Activated CD4-positive, alpha-beta T cell treated with anti-CD3 and anti-CD28 coated beads for 36 hours (primary cell): ENCODE measurements around the gene MPV17L2. TPM values are rescaled to one million over a fixed set of nuclear protein-coding genes. Genes with fewer than 3 reads are reported as not detected.

ENCODE experiments used
- ATAC-seq: fragments of 200-7000 bp; cut with Tn5 transposase; one replicate; pipeline ENCODE4 v1.10.0; 2021; ENCODE audit warnings: mild to moderate bottlenecking, moderate library complexity
- CTCF ChIA-PET: fragments of 350-600 bp; sonication (Branson Sonifier 250); formaldehyde crosslinking; loops from one replicate; lab custom pipeline; 2021; ENCODE audit warnings: antibody characterized with exemption; lab: Charles Lee
- POLR2A ChIA-PET: fragments of 350-600 bp; sonication (Branson Sonifier 250); formaldehyde crosslinking; loops from one replicate; lab custom pipeline; 2021; ENCODE audit warnings: antibody characterized with exemption, inconsistent platforms; lab: Charles Lee
- DNase-seq: peaks from one replicate; pipeline ENCODE4 v3.0.0-alpha.2; 2020
- H3K27ac Mint-ChIP-seq: one replicate; pipeline ENCODE4 v1.8.0; 2021; ENCODE audit warnings: mixed read lengths
- H3K27me3 Mint-ChIP-seq: one replicate; pipeline ENCODE4 v1.8.0; 2021; ENCODE audit warnings: mixed read lengths
- H3K36me3 Mint-ChIP-seq: one replicate; pipeline ENCODE4 v1.8.0; 2021; ENCODE audit warnings: low read depth, mixed read lengths
- H3K4me1 Mint-ChIP-seq: one replicate; pipeline ENCODE4 v1.8.0; 2021; ENCODE audit warnings: mixed read lengths
- H3K4me3 Mint-ChIP-seq: one replicate; pipeline ENCODE4 v1.8.0; 2021; ENCODE audit warnings: mild to moderate bottlenecking, moderate library complexity, mixed read lengths
- H3K9me3 Mint-ChIP-seq: one replicate; pipeline ENCODE4 v1.8.0; 2021; ENCODE audit warnings: low read depth, mixed read lengths
- intact Hi-C, 2 experiments: fragments of 100-400 bp; cut with DNase I in 1 of 2; cut with micrococcal nuclease in 1 of 2; formaldehyde crosslinking; loops; one replicate each; pipeline versions ENCODE4 v1.14.2 to v1.15.1; 2022 to 2024; cut with DNase I, micrococcal nuclease
- total RNA-seq, 2 experiments: library from RNA; stranded (reverse); gene quantifications; one replicate each; pipeline ENCODE4 v1.2.3, GENCODE V29; 2021

The MPV17L2 gene
- total RNA-seq, 2 experiments from 2014 or later: 5.7 to 6.2 TPM

DNA sequence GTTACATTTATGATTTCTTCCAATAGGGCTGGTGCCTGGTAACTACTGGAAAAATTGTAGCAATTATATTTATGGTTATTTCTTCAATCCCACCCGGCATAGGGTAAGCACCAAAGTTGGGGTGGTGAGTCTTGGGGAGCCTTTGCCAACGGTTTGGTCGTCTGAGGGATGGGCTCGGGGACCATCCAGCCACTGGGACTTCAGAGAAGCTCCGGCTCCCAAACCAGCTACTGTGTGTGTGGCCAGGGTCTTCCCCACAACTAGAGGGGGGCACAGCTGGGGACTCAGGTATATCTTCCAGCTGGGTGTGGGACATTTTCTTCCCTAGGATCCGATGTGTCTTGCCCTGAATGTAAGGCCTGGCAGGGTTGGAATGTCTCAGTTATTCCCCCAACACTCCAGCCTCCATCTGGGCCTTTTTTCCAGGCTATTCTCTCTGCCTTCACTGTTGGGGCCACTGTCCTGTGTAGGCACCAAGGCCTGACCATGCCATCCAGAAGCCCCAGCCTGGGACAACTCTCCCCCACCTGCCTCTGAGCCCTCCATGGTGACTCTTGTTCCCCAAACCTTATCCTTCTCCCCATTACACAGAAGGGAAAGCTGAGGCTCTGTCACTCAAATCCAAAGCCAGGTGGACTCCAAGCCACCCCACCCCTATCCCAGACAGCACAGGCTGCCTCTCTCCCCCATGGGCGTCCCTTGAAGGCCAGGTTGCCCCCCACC is 20.5 kb upstream of the MPV17L2 start:
- peaks cover 16% of the 10 kb centered on the region for H3K36me3 Mint-ChIP-seq
- DNase-seq (no peak), ATAC-seq (no peak)
- peaks cover 15% of the 10 kb centered on the region for H3K4me1 Mint-ChIP-seq
- H3K4me3 Mint-ChIP-seq: no peak overlapping the region
- no peak overlapping the region for H3K27ac Mint-ChIP-seq
- intact Hi-C loops: loop anchor here in 1 of 2 experiments (1.0 to 5.0 kb wide), 4 partner anchors 19 to 225 kb away; partner anchors contain the start of genes PIK3R2 and RAB3A
- no peaks in the 10 kb centered on the region for H3K27me3 Mint-ChIP-seq
- CTCF ChIA-PET: interaction anchor here (1.1 to 1.4 kb wide), 2 partner anchors 9 to 11 kb away, joined by 3 to 4 read pairs; no protein-coding TSS in a partner anchor
- H3K9me3 Mint-ChIP-seq: no peaks in the 10 kb centered on the region
- POLR2A ChIA-PET: no interaction called here

DNA sequence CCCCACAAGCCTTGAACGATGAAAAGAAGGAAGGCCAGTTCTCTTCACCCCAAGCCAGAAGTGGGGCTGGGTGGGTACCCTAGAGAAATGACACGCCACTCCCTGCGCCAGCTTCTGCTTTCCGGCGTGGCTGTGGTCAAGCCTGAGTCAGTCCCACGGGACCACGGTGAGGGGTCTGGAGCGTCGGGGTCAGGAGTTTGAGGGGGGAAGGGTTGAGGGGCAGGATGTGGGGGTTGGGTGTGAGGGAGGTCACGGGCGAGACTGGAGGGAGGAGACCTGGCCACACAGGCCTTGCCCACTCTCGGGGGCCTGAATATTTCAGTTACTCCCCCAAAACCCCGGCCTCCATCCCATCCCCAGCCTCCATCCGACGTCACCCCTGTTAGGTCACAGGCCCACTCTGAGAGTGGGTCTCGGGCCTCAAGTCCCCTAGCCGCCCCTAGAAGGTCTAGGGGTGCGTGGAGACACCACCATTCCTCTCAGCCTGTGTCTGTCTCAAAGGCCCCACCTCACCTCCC is 19.9 kb upstream of the MPV17L2 start:
- Mint-ChIP-seq H3K27ac (peak overlapping the region; percentile 63), H3K27me3 (no peaks in the 10 kb centered on the region), H3K9me3 (no peaks in the 10 kb centered on the region), H3K4me3 (peak overlapping the region; percentile 80), H3K4me1 (peaks cover 15% of the 10 kb centered on the region), H3K36me3 (peaks cover 11% of the 10 kb centered on the region)
- no peak for ATAC-seq
- ChIA-PET CTCF (interaction anchor here (1.1 kb wide), 1 partner anchor 8 kb away, joined by 3 read pairs; no protein-coding TSS in a partner anchor), POLR2A (no interaction called here)
- no peak for DNase-seq
- intact Hi-C loops: loop anchor here in 1 of 2 experiments (1.0 to 5.0 kb wide), 4 partner anchors 19 to 226 kb away; partner anchors contain the start of genes PIK3R2 and RAB3A

DNA sequence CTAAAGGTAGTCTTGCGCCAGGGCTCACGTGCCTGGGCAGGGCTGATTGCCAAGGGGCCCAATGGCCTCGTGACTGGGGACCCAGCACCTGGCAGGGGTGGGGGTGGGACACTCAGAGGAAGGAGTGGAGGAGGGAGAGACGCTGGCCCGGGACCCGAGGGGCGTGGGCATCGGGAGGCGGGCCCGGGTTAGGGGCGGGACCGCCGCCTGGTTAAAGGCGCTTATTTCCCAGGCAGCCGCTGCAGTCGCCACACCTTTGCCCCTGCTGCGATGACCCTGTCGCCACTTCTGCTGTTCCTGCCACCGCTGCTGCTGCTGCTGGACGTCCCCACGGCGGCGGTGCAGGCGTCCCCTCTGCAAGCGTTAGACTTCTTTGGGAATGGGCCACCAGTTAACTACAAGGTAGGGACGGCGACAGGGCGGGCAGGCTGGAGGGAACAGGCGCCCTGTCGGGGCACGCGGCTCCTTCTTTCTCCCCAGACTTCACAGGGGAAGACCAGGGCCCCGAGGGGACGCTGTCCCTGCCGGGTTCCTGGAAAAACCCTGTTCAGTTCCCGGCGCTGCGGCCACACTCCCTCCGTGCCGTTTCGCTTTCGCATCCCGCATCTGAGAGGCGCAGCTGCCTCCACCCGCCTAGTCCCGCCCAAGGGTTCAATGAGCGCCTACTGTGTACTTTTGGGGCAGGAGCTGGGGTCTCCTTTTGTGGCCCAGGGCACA is 19.3 kb upstream of the MPV17L2 start, which contains the start of gene IFI30:
Gene IFI30, plus strand, starts transcription at position 242 of the 717 bp plus-strand sequence. Its CDS starts 29 bp downstream, at position 271.
- Mint-ChIP-seq H3K27ac (peak within 1 kb of the TSS; percentile 65), H3K4me1 (peaks cover 15% of the 10 kb centered on the region), H3K27me3 (no peaks in the 10 kb centered on the region), H3K36me3 (peaks cover 8% of the 10 kb centered on the region), H3K9me3 (no peaks in the 10 kb centered on the region), H3K4me3 (peak within 1 kb of the TSS; percentile 80)
- intact Hi-C loops: loop anchor here in 1 of 2 experiments (1.0 to 5.0 kb wide), 4 partner anchors 19 to 226 kb away; partner anchors contain the start of genes PIK3R2 and RAB3A
- DNase-seq (peak; percentile 80), ATAC-seq (peak; percentile 86)
- CTCF ChIA-PET: interaction anchor here (0.5 to 2.2 kb wide), 7 partner anchors 8 to 314 kb away, joined by 3 to 7 read pairs (median 3); partner anchors contain the start of genes MPV17L2 and RPL18A
- POLR2A ChIA-PET: interaction anchor here (1.2 kb wide), 1 partner anchor 19 kb away, joined by 3 read pairs; the partner anchor contains the start of gene MPV17L2

DNA sequence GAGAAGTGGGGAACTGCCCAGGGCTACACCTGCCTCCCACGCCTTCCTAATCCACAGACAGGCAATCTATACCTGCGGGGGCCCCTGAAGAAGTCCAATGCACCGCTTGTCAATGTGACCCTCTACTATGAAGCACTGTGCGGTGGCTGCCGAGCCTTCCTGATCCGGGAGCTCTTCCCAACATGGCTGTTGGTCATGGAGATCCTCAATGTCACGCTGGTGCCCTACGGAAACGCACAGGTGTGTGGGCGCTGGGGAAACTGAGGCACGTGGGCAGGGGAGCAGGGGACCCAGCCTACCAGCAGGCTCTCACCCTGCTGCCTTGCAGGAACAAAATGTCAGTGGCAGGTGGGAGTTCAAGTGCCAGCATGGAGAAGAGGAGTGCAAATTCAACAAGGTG is 18.0 kb upstream of the MPV17L2 start:
- POLR2A ChIA-PET: interaction anchor here (1.2 kb wide), 1 partner anchor 18 kb away, joined by 3 read pairs; the partner anchor contains the start of gene MPV17L2
- H3K27ac Mint-ChIP-seq: no peak overlapping the region
- peaks cover 6% of the 10 kb centered on the region for H3K36me3 Mint-ChIP-seq
- DNase-seq: no peak
- H3K4me1 Mint-ChIP-seq: peaks cover 15% of the 10 kb centered on the region
- no peak for ATAC-seq
- H3K4me3 Mint-ChIP-seq: peak overlapping the region; percentile 80
- no peaks in the 10 kb centered on the region for H3K27me3 Mint-ChIP-seq
- intact Hi-C loops: loop anchor here in 1 of 2 experiments (5.0 kb wide), 1 partner anchor 228 kb away; no protein-coding TSS in a partner anchor
- CTCF ChIA-PET: interaction anchor here (1.1 to 2.2 kb wide), 4 partner anchors 9 to 17 kb away, joined by 3 to 7 read pairs (median 6); partner anchors contain the start of gene MPV17L2
- H3K9me3 Mint-ChIP-seq: no peaks in the 10 kb centered on the region

DNA sequence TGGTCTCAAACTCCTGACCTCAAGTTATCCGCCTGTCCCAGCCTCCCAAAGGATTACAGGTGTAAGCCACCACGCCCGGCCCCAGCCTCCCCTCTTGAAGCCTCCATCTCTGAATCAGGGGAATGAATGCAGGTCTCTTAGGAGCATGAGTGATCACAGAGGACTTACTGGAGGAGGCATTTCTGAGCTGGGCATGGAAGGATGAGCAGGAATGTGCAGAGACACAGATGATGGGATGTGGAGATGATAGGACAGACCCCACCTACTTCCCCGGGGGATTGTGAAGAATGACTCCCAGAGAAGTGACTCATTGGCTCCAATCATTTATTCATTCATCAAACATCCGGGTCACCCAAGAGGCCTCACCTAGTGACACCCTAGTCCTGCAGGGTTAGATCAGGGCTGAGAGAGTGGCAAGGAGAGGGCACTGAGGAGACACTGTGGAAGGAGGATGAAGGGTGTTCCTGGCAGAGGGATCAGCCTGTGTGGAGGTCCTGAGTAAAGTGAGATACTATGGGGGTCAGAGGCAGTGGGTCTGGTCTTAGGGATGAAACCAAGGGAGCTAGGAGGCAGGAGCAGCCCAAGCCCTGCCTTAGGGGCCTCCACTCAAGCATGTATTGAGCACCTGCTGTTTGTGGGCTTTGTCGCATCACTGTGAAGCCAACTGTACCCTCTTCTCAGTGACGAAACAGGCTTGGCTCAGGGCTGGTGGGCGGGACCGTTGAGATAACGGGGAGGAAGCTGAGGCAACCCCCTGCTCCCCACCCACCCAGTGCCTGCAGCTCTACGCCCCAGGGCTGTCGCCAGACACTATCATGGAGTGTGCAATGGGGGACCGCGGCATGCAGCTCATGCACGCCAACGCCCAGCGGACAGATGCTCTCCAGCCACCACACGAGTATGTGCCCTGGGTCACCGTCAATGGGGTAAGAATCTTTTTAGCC is 16.4 kb upstream of the MPV17L2 start:
- Mint-ChIP-seq H3K27me3 (no peaks in the 10 kb centered on the region), H3K4me3 (no peak overlapping the region), H3K4me1 (peaks cover 15% of the 10 kb centered on the region), H3K36me3 (peaks cover 5% of the 10 kb centered on the region), H3K27ac (no peak overlapping the region), H3K9me3 (no peaks in the 10 kb centered on the region)
- intact Hi-C loops: no loop called here
- no peak for ATAC-seq
- no peak for DNase-seq
- CTCF ChIA-PET: interaction anchor here (0.7 to 1.5 kb wide), 4 partner anchors 9 to 103 kb away, joined by 3 to 7 read pairs (median 4); no protein-coding TSS in a partner anchor
- POLR2A ChIA-PET: no interaction called here

DNA sequence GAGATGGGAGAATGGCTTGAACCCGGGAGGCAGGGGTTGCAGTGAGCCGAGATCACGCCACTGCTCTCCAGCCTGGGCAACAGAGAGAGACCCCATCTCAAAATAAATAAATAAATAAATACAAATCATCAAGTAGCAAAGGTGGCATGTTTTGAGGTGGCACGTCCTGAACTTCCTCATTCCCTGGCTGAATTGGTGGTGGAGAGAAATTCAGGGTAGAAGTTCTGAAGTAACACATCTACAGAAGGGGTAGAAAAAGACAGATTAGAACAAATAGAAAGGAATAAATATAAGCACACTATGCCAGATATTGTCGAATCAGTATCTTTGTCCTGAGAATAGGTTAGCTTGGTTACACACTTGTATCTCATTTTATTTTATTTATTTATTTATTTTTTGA is 13.1 kb upstream of the MPV17L2 start:
- CTCF ChIA-PET: interaction anchor here (0.6 kb wide), 2 partner anchors 34 to 45 kb away, joined by 3 read pairs; no protein-coding TSS in a partner anchor
- Mint-ChIP-seq H3K9me3 (no peaks in the 10 kb centered on the region), H3K27me3 (no peaks in the 10 kb centered on the region), H3K4me1 (peaks cover 2% of the 10 kb centered on the region), H3K27ac (no peak overlapping the region), H3K36me3 (peaks cover 5% of the 10 kb centered on the region), H3K4me3 (no peak overlapping the region)
- ATAC-seq: no peak
- DNase-seq: no peak
- intact Hi-C loops: no loop called here
- POLR2A ChIA-PET: no interaction called here

DNA sequence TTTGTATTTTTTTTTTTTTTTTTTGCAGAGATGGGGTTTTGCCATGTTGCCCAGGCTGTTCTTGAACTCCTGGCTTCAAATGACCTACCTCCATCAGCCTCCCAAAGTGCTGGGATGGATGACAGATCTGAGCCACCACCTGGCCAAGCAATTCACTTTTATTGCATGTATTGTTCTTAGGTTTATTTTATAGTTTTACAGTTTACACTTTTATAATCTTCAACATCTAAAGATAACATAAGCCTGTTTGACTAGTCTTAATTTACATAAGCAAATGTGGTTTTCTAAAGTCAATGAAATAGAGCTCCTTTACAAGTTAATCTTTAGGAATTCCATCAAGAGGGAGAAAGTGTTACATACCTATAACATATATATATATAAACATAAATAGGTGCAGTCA is 9.5 kb upstream of the MPV17L2 start:
- no peak overlapping the region for H3K4me3 Mint-ChIP-seq
- no peaks in the 10 kb centered on the region for H3K4me1 Mint-ChIP-seq
- no peak for ATAC-seq
- DNase-seq: no peak
- H3K27ac Mint-ChIP-seq: no peak overlapping the region
- H3K9me3 Mint-ChIP-seq: no peaks in the 10 kb centered on the region
- intact Hi-C loops: no loop called here
- POLR2A ChIA-PET: no interaction called here
- H3K36me3 Mint-ChIP-seq: no peaks in the 10 kb centered on the region
- CTCF ChIA-PET: interaction anchor here (0.9 to 1.4 kb wide), 4 partner anchors 9 to 40 kb away, joined by 3 to 7 read pairs (median 5); partner anchors contain the start of gene PIK3R2
- peaks cover 2% of the 10 kb centered on the region for H3K27me3 Mint-ChIP-seq

DNA sequence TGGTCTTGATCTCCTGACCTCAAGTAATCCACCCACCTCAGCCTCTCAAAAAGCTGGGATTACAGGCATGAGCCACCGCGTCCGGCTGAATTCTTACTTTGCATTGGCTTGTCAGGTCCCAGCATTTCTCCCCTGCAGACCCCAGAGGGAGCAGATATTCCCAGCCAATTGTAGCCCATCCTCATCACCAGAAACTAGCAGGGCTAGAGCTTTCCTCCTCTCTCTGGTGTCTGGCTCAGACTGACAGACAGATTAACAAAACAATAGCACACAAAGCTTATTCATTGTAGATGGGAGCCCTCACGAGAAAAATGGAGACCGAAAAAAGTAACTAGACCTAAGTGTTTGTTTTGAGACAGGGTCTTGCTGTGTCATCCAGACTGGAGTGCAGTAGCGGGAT is 7.5 kb upstream of the MPV17L2 start:
- Mint-ChIP-seq H3K27me3 (peaks cover 2% of the 10 kb centered on the region), H3K4me1 (no peaks in the 10 kb centered on the region), H3K9me3 (no peaks in the 10 kb centered on the region), H3K36me3 (no peaks in the 10 kb centered on the region), H3K27ac (no peak overlapping the region), H3K4me3 (no peak overlapping the region)
- ChIA-PET CTCF (interaction anchor here (0.6 to 1.0 kb wide), 5 partner anchors 9 to 188 kb away, joined by 3 to 4 read pairs (median 3); no protein-coding TSS in a partner anchor), POLR2A (interaction anchor here (0.6 kb wide), 1 partner anchor 94 kb away, joined by 7 read pairs; no protein-coding TSS in a partner anchor)
- no peak for DNase-seq
- ATAC-seq: no peak
- intact Hi-C loops: no loop called here

DNA sequence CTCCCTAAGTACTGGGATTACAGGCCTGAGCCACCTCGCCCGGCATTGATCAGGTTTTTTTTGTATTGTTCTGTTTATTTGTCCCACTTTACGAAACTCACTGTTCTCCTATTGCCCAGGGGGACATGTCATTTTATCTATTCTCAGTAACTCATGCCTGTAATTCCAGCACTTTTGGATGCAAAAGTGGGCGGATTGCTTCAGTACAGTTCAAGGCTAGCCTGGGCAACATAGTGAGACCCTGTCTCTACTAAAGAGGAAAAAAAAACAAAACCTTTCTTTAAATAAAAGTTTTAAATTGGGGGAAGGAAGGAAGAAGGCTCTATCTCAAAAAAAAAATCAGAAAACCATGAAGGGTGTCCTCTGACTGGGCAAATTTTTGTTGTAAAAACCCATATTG is 2.7 kb upstream of the MPV17L2 start:
- CTCF ChIA-PET: interaction anchor here (0.6 kb wide), 1 partner anchor 59 kb away, joined by 3 read pairs; no protein-coding TSS in a partner anchor
- H3K27me3 Mint-ChIP-seq: peaks cover 2% of the 10 kb centered on the region
- no peaks in the 10 kb centered on the region for H3K36me3 Mint-ChIP-seq
- peaks cover 22% of the 10 kb centered on the region for H3K4me1 Mint-ChIP-seq
- H3K4me3 Mint-ChIP-seq: no peak overlapping the region
- DNase-seq (no peak), ATAC-seq (no peak)
- H3K9me3 Mint-ChIP-seq: no peaks in the 10 kb centered on the region
- no peak overlapping the region for H3K27ac Mint-ChIP-seq
- intact Hi-C loops: no loop called here
- POLR2A ChIA-PET: no interaction called here
